Inflammatory macrophage (primary cell): ENCODE results near the gene NFASC.

ENCODE experiments used
- DNase-seq, 2 donors: peaks; one replicate each; pipeline ENCODE4 v3.0.0-alpha.2; 2020 to 2022

NFASC gene

DNA sequence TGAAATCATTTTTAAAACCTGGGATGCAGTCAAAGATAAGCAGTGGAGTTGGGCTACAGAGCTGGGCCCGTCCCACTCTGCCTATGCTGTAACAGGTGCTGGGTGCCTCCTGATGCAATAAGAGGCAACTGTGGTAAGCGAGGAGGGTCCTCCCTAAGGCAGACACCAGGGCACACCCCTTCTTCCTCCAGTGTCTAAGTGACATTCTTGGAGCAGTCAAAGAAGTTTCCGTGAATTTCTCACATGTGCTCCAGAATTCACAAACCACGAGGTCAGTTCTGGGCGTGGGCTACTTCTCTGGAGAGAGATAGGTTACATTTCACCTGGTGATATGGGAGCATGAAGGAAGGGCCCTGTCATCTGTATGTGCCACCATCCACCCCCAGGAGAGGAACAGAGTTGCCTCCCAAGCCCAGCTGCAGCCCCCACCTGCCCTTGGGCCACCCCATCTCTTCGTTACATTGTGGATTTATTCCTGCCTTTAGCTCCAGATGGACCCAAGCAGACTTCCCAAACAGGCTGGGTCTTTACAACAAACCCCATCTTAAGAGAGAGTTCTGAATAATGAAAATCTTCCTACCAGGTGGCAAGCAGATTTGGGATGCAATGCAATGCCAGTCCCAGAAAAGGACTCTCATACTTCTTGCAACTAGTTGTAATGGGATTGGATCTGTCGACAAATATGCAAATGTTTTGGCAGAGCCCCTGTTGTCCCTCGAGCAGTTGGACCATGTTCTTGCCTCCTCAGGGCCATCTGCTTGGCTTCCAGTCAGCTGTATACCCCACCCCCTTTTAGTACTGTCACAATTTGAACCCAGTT lies 89.9 kb downstream of the NFASC start:
- DNase-seq: no peak

GRCh38 chr1:204961765-204962419 lies 91.2 kb downstream of the NFASC start:
- DNase-seq: no peak

DNA sequence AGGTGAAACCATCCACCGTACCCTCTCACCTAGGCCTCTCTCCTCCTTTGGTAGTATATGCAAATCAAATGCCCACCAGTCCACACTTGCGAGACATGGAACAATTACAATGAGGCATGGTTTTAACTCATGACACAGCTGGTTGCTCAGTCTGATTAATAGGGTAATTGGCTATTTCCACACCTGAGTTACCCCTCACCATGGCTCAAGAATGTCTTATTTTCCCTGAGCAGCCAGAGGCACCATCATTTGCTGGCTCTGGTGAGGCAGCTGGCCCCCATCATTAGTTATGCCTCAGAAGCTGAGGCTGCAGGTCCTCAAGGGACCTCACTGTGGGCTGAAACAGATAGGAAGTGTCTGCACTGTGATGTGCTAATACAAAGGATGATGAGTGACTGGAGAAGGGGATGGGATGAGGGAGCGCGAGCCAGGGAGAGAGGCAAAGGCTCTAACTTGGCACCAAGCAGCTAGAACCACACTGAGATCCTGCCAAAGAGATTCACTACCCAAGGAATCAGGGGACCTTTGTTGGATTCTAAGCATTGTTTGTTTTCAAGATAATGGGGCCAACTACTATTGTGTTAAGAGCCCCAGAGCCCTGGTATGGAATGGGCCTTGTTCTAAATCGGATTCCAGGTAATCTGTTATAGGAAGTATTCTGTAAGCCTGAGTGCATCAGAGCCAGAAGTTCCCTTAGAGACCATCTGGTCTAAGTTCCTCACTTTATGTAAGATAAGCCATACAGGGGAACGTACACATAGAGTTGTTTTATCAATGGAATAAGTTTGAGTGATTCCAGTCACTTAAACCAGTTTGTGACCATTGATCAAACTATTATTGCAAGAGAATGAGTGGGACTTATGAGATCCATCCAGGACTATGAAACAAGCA lies 92.3 kb downstream of the NFASC start:
- no peak for DNase-seq

DNA sequence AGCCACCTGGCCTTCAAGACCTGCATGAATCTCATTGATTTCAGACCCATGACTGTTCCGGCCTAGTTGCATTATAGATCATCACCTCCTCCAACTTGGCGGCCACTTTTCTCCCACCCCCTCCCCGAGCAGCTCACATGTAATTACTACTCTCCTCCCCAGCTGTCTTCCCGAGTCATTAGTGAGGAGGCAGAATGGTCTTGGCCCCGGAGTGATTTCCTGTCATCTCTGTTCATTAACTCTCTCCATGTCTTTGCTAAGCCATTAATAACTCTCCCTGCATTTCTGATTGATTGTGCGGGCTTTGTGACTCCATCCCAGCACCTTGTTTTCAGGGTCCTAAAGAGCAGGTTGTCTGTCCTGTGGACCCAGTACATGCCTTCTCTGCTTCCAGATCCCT lies 96.8 kb downstream of the NFASC start:
- DNase-seq: no peak

DNA sequence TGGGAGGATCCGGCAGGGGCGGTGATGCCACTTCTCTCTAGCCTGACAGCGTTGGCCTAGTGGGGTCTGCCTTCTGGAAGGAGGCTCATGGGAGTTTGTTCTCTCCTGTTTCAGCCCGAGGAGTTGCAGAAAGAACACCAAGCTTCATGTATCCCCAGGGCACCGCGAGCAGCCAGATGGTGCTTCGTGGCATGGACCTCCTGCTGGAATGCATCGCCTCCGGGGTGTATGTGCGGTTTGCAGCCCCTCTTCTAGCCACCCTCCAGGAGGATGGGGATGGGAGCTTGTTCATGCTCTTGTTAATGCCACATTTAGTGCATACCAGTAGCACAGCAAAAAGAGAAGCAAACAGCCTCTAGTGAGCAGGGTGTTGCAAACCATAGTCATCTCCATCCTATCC lies 97.5 kb downstream of the NFASC start:
- no peak for DNase-seq

DNA sequence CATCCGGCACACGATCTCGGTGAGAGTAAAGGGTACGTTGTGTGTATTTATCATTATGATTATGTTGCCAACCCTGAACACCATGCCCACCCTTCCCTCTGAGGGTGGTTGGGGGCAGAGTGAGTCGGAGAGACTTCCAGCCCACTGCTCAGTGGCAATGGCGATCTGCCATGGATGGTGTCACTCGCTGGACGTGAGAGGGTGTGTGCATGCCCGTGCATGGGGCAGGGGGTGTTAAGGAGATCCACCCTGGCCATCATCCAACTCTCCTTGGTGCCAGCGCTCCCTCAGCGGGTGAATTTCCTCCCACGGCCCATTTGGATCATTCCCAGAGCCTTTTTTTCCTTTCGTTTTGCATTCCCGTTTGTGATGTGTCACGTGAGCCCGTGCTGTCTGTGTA lies 98.3 kb downstream of the NFASC start:
- DNase-seq: no peak

GRCh38 chr1:204970937-204971336 lies 100.3 kb downstream of the NFASC start:
- DNase-seq: peak; percentile 41 to 72

DNA sequence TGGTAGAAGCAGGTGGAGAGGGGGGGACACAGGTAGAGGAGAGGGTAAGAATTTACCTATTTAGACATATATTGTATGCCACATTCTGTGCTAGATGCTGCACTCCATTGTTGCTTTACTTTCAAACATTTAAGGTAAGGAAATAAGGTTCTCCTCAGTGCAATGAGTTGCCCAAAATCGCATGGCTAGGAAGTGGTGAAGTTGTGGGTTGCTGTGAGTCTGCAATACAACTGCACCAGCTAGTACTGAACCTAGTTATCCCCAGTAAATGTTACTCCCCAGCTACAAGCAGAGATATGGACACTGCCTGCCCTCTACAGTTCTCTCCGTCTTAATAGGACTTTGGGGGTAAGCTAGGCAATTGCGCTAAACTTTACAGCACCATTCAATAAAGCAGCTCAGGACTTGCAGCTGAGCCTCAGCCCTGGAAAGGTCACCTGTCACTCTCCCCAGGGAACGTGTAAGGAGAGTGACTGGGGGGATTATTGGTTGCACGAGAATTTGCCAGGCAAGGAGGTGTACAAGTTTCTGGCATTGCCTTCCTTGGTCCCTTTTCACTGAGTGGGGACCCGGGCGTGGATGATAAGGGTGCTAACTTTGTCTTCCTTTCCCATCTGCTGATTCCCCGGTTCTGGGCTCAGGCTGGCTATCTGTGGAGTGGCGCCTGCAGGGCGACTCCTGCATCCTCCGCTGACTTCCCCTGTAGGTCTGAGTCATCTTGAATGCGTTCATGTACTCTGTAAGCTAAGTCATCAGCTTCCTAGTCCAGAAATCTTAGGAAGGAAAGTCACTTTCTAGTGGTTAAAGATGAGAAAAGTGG lies 101.1 kb downstream of the NFASC start:
- peak; percentile 67 to 78 for DNase-seq

DNA sequence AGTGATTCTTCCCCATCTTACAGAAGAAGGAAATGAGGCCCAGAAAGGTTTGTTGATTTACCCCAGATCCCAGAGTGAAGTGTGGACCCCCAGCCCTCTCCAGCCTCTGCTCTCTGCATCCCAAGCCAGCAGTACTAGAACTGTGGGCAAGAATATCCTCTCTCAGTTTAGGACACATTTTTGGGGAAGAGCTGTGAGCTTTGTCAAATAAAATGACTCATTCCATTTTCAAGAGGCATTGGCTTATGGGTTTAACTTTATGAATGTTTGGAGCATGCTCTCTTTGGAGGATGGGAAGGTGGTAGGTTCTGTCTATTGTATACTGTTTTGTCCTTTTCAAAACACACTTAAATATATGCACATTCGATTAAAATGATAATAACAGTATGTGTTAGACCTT lies 101.8 kb downstream of the NFASC start:
- peak; percentile 19 to 27 for DNase-seq

- no peak for DNase-seq
Measured at GRCh38 chr1:204973449-204973848, 102.8 kb downstream of the NFASC start.

DNA sequence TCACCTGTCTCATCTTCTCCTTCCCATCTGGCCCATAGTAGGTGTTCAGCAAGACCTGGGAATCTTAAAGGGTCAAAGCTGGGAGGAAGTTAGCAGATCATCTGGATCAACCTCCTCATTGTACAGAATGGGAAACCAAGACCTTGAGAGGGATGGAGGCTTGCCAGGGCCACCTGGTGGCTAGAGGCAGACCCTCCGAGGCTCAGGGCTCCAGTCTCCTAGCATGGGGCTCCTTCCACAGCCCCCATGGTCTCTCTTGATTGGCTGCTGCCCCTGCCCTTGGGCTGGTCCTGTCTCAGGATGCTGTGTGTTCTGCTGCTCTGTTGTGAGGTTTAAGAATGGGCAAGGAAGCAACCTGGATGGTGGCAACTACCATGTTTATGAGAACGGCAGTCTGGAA lies 103.7 kb downstream of the NFASC start:
- DNase-seq: no peak

DNA sequence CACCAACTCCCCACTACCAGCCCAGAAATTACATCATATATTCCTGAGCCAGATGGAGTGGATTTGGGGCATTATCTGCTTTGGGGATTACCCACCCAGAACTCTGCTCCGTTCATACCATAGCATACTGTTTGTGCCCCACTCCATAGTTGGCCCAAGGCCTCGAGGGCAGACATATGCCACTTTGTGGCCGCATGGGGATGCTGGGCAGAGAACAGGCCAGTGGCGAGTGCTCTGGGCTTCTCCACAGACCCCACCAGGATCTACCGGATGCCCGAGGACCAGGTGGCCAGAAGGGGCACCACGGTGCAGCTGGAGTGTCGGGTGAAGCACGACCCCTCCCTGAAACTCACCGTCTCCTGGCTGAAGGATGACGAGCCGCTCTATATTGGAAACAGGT lies 104.4 kb downstream of the NFASC start:
- no peak for DNase-seq

DNA sequence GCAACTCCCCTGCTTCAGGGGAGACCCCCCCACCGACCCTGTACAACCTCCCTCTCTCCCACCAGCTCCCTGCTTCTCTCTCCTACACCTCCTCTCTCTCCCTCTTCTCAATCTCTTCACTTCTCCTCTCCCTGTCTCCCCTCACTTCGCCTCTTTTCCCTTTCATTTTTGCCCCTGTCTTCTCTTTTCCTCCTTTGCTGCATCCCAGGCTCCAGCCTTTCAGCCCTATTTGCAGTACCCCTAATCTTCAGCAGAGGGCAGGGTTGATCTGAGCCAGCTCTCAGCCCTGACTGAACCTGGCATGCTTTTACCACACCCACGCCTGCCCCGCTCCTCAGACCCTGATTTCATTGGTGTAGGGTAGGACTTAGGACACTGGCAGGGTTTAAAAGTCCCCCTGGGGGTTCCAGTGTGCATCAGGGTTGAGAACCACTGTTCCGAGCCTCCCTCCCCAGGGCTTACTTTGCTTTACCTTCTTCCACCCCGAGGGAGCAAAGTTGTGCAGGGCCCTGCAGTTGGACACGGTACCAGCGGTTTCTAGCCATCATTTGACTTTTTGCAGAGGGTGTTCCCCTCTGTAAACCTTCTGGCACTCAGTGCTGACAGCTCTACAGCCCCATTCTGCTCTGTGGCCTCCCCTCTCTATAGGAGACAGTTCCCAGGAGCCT lies 105.0 kb downstream of the NFASC start:
- DNase-seq: peak; percentile 46 to 56

DNA sequence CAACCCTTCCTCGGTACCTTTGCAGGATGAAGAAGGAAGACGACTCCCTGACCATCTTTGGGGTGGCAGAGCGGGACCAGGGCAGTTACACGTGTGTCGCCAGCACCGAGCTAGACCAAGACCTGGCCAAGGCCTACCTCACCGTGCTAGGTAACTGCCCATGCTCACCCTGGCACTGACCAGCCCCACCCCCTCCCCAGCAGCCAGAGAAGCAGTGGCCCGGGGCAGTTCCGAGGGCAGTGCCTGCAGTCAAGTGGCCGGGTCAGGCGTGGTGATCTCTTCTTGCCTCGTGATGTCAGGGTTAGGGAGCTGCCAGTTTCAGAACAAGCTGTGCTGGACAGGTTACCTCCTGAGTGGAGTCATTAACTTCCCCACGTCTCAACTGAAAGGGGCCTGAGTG lies 106.0 kb downstream of the NFASC start:
- no peak for DNase-seq

DNA sequence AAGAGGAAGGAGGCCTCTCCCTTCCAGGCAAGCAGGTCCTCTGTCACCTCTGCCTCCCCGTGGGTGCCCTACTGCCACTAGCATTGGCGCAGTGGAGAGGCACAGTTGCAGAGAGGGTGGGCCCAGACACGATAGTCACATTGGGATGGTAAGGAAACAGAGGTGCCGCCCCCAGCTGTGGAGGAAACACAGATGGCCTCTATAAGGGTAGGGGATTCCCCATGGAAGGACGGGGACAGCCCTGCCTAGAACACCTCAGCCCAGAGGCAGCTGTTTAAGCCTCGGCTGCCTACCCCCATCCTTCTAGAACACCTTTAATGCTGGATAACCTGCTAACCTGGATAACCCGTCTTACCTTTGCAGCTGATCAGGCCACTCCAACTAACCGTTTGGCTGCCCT lies 106.7 kb downstream of the NFASC start:
- DNase-seq: no peak

GRCh38 chr1:204978782-204979181 lies 108.1 kb downstream of the NFASC start:
- no peak for DNase-seq

DNA sequence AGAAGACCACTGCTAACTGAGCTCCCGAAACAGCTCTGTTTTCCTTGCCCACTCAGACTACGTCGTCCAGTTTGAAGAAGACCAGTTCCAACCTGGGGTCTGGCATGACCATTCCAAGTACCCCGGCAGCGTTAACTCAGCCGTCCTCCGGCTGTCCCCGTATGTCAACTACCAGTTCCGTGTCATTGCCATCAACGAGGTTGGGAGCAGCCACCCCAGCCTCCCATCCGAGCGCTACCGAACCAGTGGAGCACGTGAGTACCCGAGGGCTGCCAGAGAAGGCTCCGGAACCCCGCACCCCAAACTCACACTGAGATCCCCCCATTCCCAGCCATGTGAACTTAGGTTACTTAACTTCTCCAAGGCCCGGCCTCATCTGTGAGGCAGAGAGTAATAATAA lies 108.6 kb downstream of the NFASC start:
- no peak for DNase-seq

DNA sequence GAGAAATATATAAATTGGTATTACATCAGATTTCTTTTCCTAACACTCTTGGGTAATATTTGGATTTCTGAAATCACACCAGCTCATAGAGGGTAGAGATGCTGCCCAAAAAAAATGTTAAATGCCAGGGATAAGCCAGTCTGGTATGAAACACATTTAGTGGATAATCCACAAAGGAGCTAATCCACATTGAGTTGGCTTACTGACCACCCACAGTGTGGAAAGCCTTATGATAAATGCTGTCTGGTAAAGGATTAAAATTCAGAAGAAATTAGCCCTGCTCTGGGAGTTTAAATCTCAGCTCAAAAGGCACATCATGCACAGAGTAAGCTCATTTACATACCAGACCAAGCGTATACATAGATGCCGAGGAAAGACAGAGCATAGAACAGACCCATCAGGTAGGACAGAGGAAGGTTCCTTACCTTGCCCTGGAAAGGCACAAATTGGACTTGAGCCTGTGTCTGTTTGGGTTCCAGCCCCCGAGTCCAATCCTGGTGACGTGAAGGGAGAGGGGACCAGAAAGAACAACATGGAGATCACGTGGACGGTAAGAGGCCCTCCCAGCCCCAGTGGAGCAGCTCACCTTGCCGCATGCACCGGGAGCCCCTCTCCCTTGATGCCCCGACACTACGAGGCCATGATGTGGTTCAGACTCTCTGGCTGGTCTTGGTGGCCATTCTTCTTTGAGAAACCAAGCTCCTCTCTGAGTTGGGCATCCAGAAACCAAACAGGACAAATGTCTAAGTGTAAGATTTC lies 109.4 kb downstream of the NFASC start:
- DNase-seq: no peak

DNA sequence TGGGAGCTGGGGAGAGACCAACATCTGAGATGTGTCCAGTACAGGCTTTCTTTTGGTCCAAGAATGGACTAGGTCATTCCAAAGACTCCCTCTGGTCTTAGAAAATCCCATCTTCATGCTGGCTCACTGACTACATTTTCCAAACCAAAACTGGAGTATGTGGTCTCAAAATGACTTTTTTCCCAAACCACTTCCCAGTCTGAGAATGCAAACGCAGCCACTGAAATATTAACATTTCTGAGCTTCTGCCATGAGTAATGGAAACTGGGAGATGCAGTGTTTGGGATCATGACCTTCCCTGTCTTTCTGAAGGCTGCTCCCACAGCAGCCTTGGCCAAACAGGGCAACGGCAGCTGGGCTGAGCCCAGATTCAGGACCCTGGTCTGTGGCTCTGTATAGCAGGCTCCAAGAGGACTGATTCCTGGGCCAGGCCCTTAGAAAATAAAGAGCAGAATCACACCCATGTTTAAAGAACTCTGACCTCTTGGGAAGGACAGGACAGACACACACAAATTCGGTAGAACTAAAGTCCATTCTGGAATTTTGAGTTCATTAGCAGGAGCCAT lies 110.3 kb downstream of the NFASC start:
- DNase-seq: no peak

DNA sequence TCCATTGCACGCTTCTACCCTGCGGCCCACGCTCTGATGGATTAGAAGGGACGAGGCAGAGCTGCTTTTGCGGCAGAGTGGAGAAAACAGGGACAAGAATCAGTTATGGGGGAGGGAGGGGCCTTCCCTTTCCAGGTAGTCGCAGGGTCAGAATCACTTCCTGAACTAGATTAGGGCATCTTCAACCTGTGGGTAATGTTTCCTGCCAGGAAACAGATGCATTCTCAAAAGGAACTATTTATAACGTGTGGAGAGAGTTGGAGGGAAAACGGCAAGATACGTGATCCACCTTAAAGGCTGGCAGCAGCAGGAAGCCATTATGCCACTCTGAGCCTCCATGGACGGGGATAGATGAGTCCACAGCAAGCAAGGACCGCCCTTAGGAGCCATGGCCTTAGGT lies 112.5 kb downstream of the NFASC start:
- DNase-seq: no peak

- DNase-seq: no peak
Measured at GRCh38 chr1:204983881-204984280, 113.2 kb downstream of the NFASC start.
